ENCODE data around the gene TMEM200C. TPM values are rescaled to one million over a fixed set of nuclear protein-coding genes. Genes with fewer than 3 reads are reported as not detected.

Gene TMEM200C
- total and polyA plus RNA-seq, 9 of the 15 experiments (the other 6 are each of a cell fraction or from before 2014, with no cell fraction given), result 0.04 TPM; not detected in 8

DNA sequence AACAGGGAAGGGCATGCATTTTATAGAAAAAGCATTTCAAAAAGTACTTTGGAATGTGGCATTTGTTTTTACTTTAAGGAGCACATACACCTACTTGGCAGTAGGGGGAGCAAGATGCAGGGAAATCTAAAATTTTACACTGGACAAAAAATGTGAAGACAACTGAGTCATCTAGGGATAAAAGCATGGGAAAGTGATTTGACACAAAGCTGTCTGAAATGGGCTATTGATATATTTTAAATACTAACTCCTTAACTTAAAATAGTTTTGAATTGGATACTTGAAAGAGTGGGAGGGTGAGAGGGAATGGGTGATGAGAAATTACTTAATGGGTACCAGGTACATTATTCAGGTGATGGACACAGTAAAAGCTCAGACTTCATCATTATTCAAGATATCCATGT lies 15.8 kb downstream of the TMEM200C start:
- ATAC-seq (peak; percentile 44; the same call in 1 of the 3 replicates), DNase-seq (ENCODE audit: extremely low read depth in 1 of 4, low spot score in 3 of 4) (peak in 3 of 4 experiments; percentile 26 to 39 (median 27)), FAIRE-seq (peak; percentile 68)
- H3K4me1 ChIP-seq (replicated peaks in 1 of 2; ENCODE audit: control insufficient read depth in 2 of 2, insufficient read depth in 2 of 2, low read length in 2 of 2), result no peaks in the 10 kb centered on the region
- H2AFZ ChIP-seq (ENCODE audit: low read depth, low read length), result no peak overlapping the region
- H3K4me3 ChIP-seq, result no peak overlapping the region
- no peak overlapping the region for H3K4me2 ChIP-seq (ENCODE audit: insufficient read depth, low read length)
- ChIA-PET POLR2A (no interaction called here), CTCF (ENCODE audit: low intra/inter-chr PET ratio) (interaction anchor here (0.7 kb wide), 1 partner anchor 807 kb away, joined by 3 read pairs; no protein-coding TSS in a partner anchor)
- H3K9ac ChIP-seq (ENCODE audit: insufficient read depth in 1 of 2, low read depth in 2 of 2, low read length in 2 of 2), result no peak overlapping the region
- TF ChIP-seq, protein P1, sequence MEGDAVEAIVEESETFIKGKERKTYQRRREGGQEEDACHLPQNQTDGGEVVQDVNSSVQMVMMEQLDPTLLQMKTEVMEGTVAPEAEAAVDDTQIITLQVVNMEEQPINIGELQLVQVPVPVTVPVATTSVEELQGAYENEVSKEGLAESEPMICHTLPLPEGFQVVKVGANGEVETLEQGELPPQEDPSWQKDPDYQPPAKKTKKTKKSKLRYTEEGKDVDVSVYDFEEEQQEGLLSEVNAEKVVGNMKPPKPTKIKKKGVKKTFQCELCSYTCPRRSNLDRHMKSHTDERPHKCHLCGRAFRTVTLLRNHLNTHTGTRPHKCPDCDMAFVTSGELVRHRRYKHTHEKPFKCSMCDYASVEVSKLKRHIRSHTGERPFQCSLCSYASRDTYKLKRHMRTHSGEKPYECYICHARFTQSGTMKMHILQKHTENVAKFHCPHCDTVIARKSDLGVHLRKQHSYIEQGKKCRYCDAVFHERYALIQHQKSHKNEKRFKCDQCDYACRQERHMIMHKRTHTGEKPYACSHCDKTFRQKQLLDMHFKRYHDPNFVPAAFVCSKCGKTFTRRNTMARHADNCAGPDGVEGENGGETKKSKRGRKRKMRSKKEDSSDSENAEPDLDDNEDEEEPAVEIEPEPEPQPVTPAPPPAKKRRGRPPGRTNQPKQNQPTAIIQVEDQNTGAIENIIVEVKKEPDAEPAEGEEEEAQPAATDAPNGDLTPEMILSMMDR (IDR thresholded peaks at IDR 0.05 in 2 of 3, conservative IDR thresholded peaks at IDR 0.05 in 1 of 3; ENCODE audit: insufficient read depth in 2 of 3, low read depth in 1 of 3, low read length in 3 of 3), result peak; percentile 36 to 65 (median 62); a peak in 5 of 6 replicates
- TF ChIP-seq RAD21 (CRISPR knock-in tag; conservative IDR thresholded peaks at IDR 0.05 in 1 of 2, IDR thresholded peaks at IDR 0.05 in 1 of 2) (peak; percentile 49 to 65), TARDBP (IDR thresholded peaks at IDR 0.05) (no peak), SMC3 (conservative IDR thresholded peaks at IDR 0.05; ENCODE audit: insufficient read depth, low read depth, low read length) (peak; percentile 42; the same call in 1 of the 2 replicates), KAT2B (IDR thresholded peaks at IDR 0.05; ENCODE audit: low read depth, low read length) (no peak), JUN (IDR thresholded peaks at IDR 0.05; ENCODE audit: borderline replicate concordance, low read depth, low read length) (no peak), JUN (CRISPR knock-in tag; IDR thresholded peaks at IDR 0.05; ENCODE audit: borderline replicate concordance) (no peak)
- TF ChIP-seq, protein P2, sequence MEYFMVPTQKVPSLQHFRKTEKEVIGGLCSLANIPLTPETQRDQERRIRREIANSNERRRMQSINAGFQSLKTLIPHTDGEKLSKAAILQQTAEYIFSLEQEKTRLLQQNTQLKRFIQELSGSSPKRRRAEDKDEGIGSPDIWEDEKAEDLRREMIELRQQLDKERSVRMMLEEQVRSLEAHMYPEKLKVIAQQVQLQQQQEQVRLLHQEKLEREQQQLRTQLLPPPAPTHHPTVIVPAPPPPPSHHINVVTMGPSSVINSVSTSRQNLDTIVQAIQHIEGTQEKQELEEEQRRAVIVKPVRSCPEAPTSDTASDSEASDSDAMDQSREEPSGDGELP (CRISPR knock-in tag; IDR thresholded peaks at IDR 0.05; ENCODE audit: borderline replicate concordance), result no peak
- TF ChIP-seq, protein P3, sequence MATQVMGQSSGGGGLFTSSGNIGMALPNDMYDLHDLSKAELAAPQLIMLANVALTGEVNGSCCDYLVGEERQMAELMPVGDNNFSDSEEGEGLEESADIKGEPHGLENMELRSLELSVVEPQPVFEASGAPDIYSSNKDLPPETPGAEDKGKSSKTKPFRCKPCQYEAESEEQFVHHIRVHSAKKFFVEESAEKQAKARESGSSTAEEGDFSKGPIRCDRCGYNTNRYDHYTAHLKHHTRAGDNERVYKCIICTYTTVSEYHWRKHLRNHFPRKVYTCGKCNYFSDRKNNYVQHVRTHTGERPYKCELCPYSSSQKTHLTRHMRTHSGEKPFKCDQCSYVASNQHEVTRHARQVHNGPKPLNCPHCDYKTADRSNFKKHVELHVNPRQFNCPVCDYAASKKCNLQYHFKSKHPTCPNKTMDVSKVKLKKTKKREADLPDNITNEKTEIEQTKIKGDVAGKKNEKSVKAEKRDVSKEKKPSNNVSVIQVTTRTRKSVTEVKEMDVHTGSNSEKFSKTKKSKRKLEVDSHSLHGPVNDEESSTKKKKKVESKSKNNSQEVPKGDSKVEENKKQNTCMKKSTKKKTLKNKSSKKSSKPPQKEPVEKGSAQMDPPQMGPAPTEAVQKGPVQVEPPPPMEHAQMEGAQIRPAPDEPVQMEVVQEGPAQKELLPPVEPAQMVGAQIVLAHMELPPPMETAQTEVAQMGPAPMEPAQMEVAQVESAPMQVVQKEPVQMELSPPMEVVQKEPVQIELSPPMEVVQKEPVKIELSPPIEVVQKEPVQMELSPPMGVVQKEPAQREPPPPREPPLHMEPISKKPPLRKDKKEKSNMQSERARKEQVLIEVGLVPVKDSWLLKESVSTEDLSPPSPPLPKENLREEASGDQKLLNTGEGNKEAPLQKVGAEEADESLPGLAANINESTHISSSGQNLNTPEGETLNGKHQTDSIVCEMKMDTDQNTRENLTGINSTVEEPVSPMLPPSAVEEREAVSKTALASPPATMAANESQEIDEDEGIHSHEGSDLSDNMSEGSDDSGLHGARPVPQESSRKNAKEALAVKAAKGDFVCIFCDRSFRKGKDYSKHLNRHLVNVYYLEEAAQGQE (IDR thresholded peaks at IDR 0.05; ENCODE audit: borderline replicate concordance), result peak; percentile 35; the same call in 1 of the 2 replicates
- TF ChIP-seq, protein P3 (CRISPR knock-in tag; IDR thresholded peaks at IDR 0.05; ENCODE audit: low read depth), result no peak
- no peaks in the 10 kb centered on the region for H3K27me3 ChIP-seq (ENCODE audit: control insufficient read depth in 2 of 2, insufficient read depth in 2 of 2, low read length in 2 of 2)
- H4K20me1 ChIP-seq (replicated peaks; ENCODE audit: control insufficient read depth, insufficient read depth, low read length), result no peaks in the 10 kb centered on the region
- no TSS peak for BruUV-seq (replicated peaks)
- H3K9me1 ChIP-seq (ENCODE audit: control insufficient read depth, insufficient read depth, low read length), result no peaks in the 10 kb centered on the region
- intact Hi-C loops (cut with micrococcal nuclease), result loop anchor here (1.0 to 10.0 kb wide), 3 partner anchors 605 to 1007 kb away; no protein-coding TSS in a partner anchor
- no peaks in the 10 kb centered on the region for H3K36me3 ChIP-seq (ENCODE audit: control insufficient read depth, insufficient read depth, low read length)
- no peak overlapping the region for H3K27ac ChIP-seq (ENCODE audit: extremely low read depth, low read depth, low read length)
- in situ Hi-C loops (cut with MboI), result loop anchor here (10.0 kb wide), 1 partner anchor 1005 kb away; no protein-coding TSS in a partner anchor
- H3K79me2 ChIP-seq (ENCODE audit: control insufficient read depth, insufficient read depth, low read length), result no peaks in the 10 kb centered on the region
- H3K9me3 ChIP-seq (replicated peaks; ENCODE audit: control insufficient read depth, insufficient read depth, low read depth, low read length), result no peaks in the 10 kb centered on the region
